NCI-H1436 treated with DMSO at 0.1 percent for 48 hours (cell line): ENCODE data around the gene SLC25A40.
"Not testable (repeated sequence)": the region's sequence is repeated elsewhere in the genome, so short reads cannot be mapped to it uniquely, and the experiment has no call there.

Source experiments
- DNase-seq: peaks from one replicate; lab custom pipeline; 2025; lab: John Stamatoyannopoulos, UW

SLC25A40 gene, protein sequence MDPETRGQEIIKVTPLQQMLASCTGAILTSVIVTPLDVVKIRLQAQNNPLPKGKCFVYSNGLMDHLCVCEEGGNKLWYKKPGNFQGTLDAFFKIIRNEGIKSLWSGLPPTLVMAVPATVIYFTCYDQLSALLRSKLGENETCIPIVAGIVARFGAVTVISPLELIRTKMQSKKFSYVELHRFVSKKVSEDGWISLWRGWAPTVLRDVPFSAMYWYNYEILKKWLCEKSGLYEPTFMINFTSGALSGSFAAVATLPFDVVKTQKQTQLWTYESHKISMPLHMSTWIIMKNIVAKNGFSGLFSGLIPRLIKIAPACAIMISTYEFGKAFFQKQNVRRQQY

GRCh38 chr7:87876040-87876868 is at the start of gene SLC25A40, which contains the start of gene DBF4:
Gene SLC25A40 (minus strand): TSS chr7:87876360. CDS start chr7:87858727, 17,633 bp downstream.
Gene DBF4 (plus strand): TSS chr7:87876493. CDS start chr7:87876733, 240 bp downstream.
- DNase-seq = peak; percentile 62

- not testable (repeated sequence) for DNase-seq
These were observed 46.7 kb upstream of the SLC25A40 start for GRCh38 chr7:87922759-87923395.

DNA sequence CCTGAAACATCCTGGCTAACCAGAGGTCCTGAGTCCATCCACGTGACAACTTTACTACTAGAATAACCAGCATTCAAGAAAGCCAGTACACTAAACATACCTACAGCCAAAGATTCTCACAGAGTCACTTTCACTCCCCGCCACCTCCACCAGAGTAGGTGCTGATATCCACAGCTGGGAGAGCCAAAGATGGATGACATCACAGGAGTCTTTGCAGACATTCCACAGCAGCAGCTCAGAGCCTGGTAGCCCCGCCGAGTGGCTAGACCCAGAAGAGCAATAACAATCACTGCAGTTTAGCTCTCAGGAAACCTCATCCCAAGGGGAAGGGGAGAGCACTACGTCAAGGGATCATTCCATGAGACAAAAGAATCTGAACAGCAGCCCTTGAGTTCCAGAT is 44.4 kb upstream of the SLC25A40 start:
- DNase-seq = no peak

- no peak for DNase-seq
These were observed 43.7 kb upstream of the SLC25A40 start for GRCh38 chr7:87919875-87920274.

DNA sequence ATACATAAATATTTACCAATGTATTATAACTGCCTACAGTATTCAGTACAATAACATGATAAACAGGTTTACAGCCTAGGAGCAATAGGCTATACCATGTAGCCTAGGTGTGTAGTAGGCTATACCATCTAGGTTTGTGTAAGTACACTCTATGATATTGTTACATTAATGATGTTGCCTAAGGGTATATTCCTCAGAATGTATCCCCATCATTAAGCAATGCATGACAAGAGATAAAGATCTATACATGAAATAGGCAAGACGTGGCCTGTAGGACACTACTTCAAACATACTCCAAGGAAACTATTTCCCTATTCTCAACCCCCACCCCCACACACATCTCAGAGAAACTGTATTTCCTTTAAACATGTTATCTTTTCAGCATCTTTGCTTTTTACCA is 42.6 kb upstream of the SLC25A40 start:
- no peak for DNase-seq

DNA sequence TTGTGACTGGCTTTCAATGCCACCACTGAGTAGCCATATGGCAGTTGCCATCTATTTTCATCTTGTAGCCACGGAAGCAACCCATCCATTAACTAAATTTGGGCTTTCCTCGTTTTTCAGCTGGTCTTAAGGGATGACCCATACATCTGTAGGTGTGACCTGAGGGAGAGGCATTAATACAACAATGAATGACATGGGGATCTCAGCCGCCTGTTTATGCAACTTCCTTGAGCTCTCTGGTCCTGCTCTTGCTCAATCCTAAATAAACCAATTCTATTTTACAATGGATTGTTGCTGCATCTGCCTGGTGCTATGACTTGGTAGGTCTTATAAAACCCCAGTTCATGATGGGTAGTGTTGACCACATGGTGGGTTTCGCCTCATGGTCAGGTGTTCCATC is 36.0 kb upstream of the SLC25A40 start:
- DNase-seq = no peak

DNA sequence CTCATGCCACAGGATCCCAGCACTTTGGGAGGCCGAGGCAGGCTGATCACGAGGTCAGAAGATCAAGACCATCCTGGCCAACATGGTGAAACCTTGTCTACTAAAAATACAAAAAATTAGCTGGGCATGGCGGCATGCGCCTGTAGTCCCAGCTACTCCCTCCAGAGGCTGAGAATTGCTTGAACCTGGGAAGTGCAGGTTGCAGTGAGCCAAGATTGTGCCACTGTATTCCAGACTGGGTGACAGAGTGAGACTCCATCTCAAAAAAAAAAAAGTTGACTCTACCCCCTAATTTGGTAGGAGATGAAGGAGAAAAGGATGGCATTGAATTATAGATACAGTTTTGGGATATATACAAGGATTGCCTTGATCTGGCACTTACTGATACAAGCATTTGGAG is 32.7 kb upstream of the SLC25A40 start:
- DNase-seq = not testable (repeated sequence)

- not testable (repeated sequence) for DNase-seq
These were observed 31.2 kb upstream of the SLC25A40 start for GRCh38 chr7:87907136-87907906.

GRCh38 chr7:87899255-87899654 is 23.1 kb upstream of the SLC25A40 start:
- no peak for DNase-seq

DNA sequence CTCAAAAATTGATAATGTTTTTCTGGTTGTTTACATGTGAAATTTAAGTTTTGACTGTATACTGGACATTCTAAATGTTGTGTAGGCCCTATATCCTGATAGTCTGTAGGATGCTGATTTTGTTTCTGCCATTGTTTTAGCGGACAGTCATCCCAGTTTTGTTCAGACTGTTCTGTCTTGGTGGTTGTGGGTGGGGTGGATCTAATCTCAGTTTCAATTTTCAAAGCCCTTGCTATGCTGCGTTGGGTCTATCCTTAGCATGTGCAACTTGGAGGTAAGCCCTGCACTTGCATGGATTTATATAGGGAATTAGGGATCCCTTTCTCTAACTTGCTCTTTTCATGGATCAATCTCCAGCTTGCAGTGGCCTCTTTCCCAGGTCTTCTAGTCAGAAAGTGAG is 19.2 kb upstream of the SLC25A40 start:
- DNase-seq = no peak

GRCh38 chr7:87886875-87887274 is 10.7 kb upstream of the SLC25A40 start:
- no peak for DNase-seq

- DNase-seq = no peak
These were observed 8.9 kb upstream of the SLC25A40 start for GRCh38 chr7:87885018-87885417.

GRCh38 chr7:87882151-87882937 is 6.2 kb upstream of the SLC25A40 start:
- no peak for DNase-seq

DNA sequence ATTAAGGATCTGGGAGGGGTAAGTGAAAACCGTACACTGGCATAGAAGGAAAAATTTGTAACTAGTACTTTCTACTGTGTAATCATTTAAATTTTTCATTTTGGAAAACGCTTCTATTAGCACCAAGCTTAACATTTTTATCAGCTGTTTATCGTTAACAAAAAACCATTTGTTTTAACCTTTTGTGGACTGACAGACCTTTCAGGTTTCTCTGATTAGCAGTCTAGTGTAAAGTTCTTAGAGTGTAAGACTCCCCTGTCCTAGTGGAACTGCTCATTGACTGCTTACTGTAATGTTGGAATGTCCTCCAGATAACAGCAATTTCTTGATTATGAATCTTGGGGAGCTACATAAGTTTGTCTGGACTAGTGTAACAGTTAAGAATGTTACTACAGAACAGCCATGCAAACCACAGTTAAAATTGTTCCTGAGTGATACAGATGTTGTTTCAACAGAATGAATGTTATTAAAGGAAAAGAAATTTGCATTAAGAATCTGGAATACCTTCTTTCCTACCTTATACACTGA is 2.1 kb upstream of the SLC25A40 start:
- no peak for DNase-seq

DNA sequence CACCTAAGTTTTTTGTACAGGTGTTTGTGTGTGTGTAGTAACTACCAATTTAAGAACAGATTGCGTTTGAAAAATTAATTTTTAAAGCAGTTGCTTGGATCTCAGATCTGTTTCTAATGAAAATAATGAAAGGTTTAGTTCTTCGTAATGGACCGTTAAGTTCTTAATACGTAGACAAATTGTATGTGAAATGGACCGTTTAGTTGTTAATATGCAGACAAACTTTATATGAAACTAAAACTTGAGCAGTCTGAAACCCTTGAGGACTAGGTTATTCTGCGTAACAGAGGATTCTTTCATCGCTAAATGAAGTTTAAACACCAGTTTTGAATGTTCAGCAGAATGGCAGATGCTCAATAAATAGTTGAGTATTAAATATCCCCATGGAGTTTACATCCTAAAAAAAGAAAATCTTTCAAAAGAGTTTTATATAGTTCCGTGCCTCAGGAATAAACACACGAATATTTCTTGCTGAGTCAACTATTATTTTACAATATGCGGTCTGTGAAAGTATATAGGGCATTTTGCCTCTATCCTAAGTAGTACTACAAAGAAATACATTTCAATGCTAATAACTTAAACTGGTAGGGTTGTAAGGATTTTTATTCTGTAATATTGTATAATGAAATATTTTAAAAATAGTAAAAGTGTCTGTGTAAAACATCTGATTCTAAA is 1.3 kb upstream of the SLC25A40 start:
- no peak for DNase-seq

- DNase-seq = no peak
These were observed 692 bp upstream of the SLC25A40 start for GRCh38 chr7:87876869-87877234.

- no peak for DNase-seq
These were observed 765 bp downstream of the SLC25A40 start for GRCh38 chr7:87875151-87876039.

- no peak for DNase-seq
These were observed 2.1 kb downstream of the SLC25A40 start for GRCh38 chr7:87874066-87874465.

- DNase-seq = not testable (repeated sequence)
These were observed 2.8 kb downstream of the SLC25A40 start for GRCh38 chr7:87873328-87873727.
